HG03354 (cell line): ENCODE results near the gene LGALS9.
"Not testable (repeated sequence)": the region's sequence is repeated elsewhere in the genome, so short reads cannot be mapped to it uniquely, and the experiment has no call there.

ENCODE experiments used
- ATAC-seq: cut with Tn5 transposase; IDR thresholded peaks from one replicate; pipeline ENCODE4 v1.9.1; 2021; ENCODE audit warnings: mild to moderate bottlenecking; ENCODE audit not compliant: unreplicated experiment, poor library complexity, severe bottlenecking

Gene LGALS9

DNA sequence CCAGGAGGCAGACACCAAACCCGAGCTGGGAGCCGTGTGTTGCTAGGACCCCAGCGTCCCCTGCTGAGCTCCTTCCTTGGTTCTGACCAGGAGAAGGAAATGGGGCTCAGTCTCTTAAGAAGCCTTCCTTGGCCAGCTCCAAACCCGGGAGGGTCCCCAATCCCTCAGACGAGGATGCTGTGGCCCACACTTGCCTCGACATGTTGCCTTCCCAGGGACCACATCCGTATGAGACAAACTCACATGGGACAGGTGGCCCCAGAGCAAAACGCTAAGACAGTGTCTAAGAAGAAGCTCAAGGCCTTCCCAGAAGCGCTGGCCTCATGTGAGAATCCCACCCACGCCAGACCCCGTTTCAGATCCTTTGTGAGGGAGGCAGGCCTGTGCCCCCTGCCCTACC lies 19.8 kb downstream of the LGALS9 start:
- no peak for ATAC-seq

DNA sequence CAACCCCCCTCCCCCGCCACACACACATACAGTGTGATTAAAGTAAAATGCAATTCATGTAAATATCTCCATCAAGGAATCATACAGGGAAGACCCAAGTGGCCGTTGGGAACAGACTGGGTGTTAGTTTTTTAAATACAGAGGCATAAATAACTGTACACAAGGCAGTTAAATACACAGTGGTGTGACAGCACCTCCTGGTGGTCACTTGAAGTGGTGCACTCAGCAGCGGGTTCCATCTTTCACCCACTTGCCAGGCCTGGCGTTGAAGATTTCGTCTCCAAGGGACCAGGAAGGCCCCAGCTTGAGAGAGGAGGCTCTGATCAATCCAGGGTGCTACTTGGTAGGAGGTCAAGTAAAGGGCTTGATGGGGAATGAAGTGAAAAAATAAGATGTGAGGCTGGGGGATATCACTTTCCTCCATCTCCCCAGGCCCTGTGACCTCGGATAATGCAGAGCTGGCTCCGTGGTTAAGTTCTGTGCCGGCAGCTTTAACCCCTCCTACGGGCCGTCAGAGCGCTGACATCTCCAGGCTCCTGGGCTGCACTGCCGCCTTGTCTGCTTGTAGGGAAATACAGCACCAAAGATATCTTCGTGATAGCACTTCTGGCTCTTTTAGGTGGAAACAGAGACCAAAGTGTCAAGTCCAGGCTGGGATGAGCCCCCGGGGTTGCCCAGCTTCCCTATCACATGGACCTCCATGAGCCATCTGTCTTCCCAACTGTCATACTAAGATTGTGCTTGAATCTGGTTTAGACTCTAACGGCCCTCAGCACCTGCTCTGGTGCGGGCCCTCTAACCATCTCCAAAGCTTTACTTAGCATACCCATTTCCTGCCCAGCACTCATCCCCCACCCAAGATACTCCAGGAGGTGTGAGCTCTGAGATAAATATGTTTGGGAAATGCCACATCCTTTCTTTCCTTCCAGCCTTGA lies 20.7 kb downstream of the LGALS9 start:
- ATAC-seq: no peak

DNA sequence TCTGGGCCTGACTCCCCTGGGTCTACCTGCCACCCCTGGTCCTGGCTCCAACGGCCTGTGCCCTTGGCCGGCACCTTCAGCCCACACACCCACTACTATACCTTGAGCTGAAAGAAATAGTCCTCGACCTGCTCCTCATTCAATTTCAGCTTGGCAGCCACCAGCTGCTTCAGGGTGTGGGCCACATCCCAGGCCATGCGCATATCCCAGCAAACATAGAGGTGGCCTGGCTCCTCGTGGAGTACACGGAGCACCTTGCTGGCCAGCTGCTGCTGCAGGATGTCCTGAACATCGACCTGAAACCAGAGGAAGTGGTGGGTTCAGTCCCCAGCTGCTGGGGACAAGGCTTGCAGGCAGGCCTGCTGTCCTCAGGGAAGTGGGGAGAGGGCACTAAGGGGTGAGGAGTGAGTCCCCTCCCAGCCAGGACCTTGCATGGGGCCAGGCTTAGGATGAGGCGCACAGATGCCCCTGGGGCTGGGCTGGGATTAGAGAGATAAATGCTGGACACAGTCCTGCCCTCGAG lies 22.5 kb downstream of the LGALS9 start:
- ATAC-seq: not testable (repeated sequence)

DNA sequence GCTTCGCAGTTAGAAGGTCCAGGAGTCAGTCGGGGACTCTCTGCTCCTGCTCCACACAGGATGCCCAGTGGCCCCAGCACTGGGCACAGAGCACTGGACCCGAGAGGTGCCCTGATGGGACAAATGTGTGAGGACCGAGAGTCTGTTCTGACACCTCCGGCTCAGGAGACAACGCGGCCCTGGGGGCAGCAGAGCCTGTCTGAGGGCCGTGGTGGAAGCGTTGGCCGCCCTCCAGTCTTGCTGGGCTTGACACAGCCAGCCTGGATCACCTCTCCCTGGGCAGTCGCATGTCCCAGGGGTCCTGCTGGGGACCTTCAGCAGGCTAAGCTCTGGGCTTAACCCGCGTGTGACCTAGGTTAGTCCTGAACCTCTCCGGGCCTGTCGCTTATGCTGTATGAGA lies 23.1 kb downstream of the LGALS9 start:
- no peak for ATAC-seq

DNA sequence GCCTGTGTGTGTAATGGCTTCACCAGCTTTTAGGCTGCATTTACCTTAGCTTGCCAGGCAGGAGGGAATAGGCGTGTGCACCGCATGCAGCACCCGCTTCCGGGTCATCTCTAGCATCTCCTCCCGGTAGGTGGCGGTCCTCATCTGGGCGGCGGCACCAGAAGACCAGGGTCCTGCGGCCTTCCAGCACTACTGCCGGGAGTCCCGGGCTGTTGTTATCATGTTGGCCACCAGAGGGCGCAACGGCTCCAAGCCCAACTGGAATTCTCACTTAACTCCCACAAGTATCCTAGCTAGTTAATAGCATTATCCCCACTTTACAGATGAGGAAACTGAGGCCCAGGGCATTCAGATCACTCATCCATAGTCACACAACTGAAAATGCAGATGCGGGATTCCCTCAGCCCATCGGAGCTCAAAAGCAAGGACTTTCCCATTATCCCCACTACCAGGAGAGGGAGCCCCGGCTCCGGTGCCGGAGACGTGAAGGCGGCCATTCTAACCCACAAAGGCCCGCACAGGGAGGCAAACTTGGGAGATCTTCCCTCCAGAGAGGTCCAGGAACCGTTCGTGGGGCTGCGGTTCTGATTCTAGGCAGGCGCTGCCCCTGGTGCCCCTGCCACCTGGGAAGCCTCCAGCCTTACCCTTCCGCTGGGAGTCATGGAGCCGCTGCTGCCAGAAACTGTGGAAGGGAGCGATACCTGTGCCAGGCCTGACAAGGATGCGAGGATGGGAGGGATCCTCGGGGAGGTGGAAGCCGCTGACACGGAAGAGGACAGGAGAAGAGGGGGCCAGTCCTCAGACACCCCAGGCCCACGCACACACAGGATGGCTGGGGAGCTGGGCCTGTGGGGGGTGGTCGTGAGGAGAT lies 23.9 kb downstream of the LGALS9 start:
- peak; percentile 93 for ATAC-seq

DNA sequence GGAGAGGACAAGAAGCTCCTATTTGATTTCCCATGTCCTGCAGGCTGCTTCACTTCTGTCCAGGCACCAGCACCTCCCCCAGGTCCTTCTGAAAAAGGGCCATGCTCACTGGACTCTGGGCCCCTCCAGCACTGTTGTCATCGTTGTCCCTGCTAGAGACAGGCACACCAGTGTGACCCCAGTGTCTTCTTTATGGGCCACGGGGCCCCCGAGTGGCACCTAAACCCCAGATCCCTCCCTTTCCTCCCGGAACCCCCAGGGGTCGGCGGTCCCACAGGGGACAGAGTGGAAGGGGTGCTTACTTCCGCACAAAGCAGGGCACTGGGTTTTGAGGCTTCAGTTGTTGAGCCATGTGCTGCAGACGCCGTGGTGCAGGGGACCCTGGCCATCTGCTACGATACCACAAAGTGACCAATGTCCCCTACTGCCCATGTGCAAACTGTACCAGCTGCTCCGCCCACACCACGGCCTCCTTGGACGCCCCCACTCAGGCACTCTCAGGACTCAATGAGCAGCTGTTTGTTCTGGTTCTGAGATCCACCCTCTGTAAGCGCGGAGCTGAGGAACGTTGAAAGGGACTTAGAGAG lies 24.6 kb downstream of the LGALS9 start:
- ATAC-seq: not testable (repeated sequence)

DNA sequence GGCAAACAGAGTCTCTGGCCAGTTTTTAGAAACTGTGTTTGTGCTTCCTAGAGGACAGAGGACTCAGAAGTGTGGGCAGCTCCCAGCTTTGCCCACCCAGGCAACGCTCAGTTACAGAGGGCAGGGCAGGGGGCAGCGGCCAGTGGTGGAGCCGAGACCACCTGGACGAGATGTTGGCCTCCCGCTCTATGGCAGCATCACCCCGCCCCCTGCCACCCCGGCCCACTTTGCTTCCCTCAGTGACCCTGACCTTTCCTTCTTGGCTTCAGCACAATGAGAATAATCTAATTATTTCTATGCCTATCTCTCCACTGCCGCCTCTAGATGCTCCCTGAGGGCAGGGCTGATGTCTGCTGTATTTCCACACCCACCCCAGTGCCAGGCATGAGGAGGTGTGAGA lies 25.6 kb downstream of the LGALS9 start:
- not testable (repeated sequence) for ATAC-seq

DNA sequence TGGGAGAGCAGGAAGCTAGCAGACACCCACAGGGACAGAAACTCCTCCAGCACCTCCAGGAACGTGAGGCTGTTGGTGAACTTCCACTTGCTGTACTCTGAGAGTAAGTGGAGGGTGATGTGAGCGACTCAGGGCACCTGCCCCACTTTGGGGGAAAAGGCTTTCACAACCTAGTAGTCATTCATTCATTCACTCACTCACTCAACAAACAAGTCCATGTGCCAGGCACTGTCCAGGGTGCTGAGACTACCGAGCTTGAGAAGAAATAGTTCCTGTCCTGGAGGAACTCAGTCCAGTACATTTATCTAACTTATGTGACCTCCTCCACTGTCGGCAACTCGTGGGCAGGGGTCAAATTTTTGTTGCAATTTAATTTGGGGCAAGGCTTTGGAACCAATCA lies 26.6 kb downstream of the LGALS9 start:
- ATAC-seq: no peak

DNA sequence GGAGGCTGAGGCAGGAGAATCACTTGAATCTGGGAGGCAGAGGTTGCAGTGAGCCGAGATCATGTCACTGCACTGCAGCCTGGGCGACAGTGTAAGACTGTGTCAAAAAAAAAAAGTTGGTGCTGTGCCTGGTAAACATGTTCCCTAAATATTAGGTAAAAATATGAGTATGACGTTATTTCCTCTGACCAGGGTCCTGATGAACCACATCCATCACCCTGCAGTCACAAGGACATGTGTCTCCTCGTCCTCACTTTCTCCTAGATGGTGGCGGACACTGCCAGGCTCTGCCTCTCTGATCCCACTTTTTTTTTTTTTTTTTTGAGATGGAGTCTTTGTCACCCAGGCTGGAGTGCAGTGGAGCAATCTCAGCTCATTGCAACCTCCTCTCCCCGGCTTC lies 28.7 kb downstream of the LGALS9 start:
- ATAC-seq: no peak

DNA sequence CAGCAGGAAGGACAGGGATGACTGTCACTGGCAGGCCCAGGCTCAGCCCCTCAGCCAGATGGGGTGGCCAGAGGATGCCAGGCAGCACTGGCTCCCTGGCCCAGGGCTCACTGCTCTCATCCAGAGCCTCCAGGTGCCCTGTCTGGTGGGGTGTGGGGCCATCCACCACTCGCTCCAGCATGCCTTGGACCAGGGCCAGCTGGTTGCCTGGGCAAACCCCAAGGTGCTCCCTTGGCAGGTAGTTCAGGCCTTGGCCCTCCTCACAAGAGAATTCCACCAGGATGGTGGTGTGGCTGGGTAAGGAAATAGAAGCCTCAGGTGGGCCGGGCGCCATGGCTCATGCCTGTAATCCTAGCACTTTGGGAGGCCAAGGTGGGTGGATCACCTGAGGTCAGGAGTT lies 29.4 kb downstream of the LGALS9 start:
- ATAC-seq: no peak

DNA sequence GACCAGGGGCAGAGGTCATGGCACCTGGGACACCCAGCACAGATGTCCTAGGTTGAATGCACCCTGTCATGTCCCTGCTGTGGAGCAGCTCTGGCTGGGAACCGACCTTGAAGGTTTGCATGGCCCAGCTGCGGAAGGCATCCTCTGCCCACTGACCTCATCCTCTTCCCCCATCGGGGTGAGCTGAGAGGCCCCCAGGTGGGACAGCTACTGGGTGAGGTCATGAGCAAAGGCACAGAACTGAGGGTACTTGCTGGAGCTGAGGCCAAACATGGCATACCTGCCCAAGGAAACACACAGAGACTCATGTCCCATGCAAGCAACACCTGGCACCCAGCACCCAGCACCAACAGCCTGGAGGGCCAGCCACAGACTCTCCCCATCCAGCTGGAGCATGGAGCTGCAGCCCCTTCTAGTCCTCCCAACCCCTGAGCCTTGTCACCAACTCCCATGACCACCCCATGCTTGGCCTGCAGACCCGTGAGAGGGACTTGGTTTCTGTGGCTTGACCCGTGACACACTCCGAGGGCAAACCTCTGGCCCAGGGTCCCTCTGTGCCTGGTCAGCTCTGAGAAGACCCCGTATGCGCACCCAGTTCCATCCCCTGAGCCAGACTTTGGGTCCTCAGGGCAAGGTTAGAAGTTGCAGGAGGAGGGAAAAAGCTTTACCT lies 33.1 kb downstream of the LGALS9 start:
- no peak for ATAC-seq

DNA sequence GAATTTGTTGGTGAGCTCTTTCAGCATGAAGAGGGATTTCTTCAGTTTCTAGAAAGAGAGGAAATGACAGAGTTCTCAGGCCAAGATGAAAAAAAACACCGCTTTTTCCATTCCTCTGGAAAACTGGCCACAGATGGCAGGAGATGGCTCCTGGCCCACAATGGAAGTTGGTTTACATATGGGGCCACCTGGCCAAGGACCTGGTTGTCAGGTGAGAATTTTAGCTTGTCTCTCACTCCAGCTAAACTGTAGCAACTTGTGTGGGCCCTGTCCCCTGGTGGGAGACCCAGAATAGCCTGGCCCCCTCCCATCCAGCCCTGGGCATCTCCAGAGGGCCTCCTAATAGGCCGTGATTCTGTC lies 33.6 kb downstream of the LGALS9 start:
- no peak for ATAC-seq

DNA sequence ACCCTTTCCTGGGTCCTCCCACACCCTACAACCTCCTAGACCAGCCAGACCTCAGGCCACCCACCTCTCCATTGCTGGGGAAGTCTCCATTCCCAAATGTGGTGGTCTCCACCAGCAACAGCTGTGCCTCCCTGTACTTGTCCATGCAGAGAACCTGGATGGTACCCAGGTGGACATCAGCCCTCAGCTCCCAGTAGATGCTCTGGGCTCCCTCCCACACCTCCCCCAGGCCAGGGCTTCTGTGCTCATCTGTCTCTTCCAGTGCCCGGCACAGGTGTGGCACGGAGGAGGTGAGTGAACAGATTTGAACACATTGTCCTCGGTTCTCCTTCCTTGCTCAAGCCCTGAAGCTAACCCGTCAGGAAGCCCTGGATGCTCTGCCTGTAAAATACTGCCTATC lies 34.6 kb downstream of the LGALS9 start:
- ATAC-seq: no peak

DNA sequence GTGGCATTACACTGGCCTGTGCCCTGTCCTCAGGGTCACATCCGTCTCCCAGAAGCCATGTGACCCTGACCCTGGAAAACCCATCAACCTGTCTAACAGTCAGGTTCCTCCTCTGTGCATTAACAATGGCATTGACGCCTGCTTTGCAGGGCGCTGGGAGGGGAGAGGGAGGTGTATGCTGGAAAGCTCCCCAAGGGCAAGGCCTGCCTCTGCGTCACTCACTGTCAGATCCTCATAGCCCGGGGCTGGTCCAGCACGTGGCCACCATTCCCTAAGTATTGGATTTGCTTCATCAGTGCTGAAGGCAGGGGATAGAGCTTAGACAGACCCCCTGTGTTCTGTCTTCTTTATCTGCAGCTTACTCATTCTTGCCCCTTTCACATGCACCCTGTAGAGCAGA lies 35.3 kb downstream of the LGALS9 start:
- not testable (repeated sequence) for ATAC-seq

DNA sequence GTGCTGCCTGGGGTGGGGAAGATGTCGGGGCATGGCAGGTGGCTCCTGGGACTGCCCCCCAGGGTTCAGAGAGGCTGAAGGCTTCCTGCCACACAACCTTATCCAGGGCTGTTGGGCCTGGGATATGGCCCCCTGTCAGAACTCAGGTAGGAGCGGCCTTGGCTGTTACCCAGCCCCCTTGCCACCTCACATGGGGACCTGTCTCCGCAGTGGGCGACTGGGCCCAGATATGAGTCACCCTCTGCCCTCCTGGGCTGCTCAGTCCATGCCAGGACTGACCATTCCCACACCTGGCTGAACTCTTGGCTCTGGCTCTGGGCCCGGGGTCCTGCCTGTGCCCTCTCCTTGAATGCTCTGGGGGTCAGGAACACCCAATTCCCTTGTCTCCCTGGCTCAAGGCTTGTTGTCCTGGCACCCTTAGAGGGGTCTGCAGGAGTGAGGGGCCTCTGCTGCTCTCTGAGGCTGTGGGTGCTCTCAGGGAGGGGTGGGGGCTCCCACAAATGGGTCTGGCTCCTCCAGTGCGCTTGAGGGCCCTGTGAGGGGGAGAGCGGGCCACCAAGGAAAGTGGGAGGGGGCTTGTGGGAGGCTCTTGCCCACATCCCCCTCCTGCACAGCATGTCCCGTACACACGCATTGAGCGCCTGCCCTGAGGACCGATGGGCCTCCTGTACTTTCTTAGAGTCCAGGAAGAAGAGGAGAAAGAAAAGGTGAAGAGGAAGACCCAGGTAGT lies 36.0 kb downstream of the LGALS9 start:
- ATAC-seq: no peak

DNA sequence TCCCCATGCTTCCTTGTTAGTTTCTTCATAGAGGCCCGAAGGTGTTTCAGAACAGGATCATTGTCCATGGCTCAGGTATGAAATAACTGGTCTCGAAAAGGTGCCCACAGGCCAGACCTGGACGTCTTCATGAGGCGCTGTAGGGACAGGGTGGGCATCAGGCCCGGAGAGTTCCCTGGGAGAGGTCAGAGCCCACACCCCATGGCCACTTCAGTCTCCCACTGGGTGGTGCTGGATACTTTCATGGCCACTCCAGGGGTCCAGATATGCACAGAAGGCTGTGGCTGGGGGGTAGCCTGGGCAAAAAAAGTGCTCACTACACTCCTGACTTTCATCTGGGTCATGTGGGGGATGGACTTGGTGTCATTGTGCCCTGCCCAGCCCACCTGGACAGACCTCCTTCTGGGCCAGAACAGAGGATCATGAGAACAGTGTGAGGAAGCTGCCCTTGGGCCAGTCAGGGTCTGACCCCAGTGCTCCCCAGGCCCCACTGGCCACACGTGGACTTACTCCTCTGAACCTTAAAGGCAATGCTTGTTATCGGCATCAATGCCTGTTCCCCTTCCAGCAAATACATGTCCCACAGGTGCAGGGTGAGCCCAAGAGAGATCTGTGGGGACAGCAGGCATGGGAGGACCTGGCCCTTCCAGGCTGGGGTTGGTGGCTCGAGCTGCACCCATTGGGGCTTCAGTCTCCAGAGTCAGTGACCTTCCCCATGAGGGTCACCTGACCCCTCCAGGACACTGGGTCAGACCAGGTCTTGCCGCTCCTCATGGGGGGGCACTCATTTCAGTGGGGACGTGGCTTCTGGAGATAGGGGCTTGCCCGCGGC lies 36.9 kb downstream of the LGALS9 start:
- no peak for ATAC-seq

DNA sequence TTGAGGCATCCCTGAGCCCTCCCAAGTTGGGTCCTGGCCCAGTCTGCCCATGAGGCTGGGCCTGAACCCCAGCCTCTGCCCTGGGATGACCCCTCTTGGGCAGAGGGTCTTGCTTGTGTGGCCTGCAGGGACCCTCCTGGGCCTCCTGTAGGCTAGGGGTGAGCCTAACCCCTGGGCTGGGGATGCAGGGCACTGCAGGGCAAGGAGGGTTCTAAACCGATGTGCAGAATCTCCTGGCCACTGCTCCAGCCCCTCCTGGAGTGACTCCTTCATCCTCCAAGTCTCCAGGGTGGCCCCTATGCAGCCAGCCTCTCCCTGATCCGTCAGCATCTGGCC lies 37.5 kb downstream of the LGALS9 start:
- ATAC-seq: no peak

DNA sequence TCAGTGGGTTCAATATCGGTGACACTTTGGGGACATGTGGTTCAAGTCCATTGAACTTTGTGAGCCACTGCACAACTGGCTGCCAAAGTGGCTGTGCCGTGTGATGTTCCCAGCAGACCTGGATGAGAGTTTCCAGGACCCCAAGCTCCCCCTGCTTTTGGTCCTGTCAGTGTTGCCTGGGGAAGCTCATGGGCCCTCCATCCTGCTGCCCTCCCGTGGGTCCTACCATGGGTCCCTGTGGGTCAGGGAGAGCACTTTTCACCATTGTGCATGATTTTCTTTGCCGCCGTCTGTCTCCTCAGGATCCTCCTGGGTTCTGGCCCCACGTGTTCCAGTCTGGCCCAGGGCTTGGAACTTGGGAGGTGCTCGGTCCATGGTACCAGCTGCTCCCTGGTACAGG lies 38.1 kb downstream of the LGALS9 start:
- ATAC-seq: no peak
